IMR-90 (cell line): ENCODE results near the gene NHEJ1. TPM values are rescaled to one million over a fixed set of nuclear protein-coding genes. Genes with fewer than 3 reads are reported as not detected.

ENCODE experiments used
- ATAC-seq: fragments of 200-7000 bp; cut with Tn5 transposase; 2 replicates; pipeline ENCODE4 v1.9.1; 2020; ENCODE audit warnings: low read depth, mild to moderate bottlenecking, moderate library complexity
- BruUV-seq: library from RNA; stranded (reverse); fragments of 400-500 nt; replicated peaks from 2 replicates; lab custom pipeline; 2021; lab: Mats Ljungman, UMichigan
- CTCF ChIA-PET: fragments of 300-600 bp; formaldehyde crosslinking; extraction: SDS; loops from one replicate; lab custom pipeline; 2021; ENCODE audit warnings: antibody characterized with exemption; lab: Yijun Ruan, JAX
- POLR2A ChIA-PET: fragments of 300-600 bp; sonication (Branson Sonifier 250); formaldehyde crosslinking; loops from one replicate; lab custom pipeline; 2022; ENCODE audit warnings: antibody characterized with exemption; ENCODE audit not compliant: unreplicated experiment; lab: Charles Lee
- DNase-seq: peaks from one replicate; pipeline ENCODE4 v3.0.0; 2013
- H2AFZ ChIP-seq: replicated peaks from 2 replicates; pipeline ENCODE3; 2013; ENCODE audit warnings: low read length, mild to moderate bottlenecking; ENCODE audit not compliant: poor library complexity
- H2AK5ac ChIP-seq: 2 replicates; pipeline ENCODE4 v1.6.1; 2013; ENCODE audit warnings: low read depth, low read length, inconsistent platforms
- H2AK9ac ChIP-seq: replicated peaks from 2 replicates; pipeline ENCODE3; 2013; ENCODE audit warnings: mild to moderate bottlenecking, low read depth, low read length, moderate library complexity; ENCODE audit not compliant: poor library complexity
- H2BK120ac ChIP-seq: 2 replicates; pipeline ENCODE4 v1.6.1; 2013; ENCODE audit warnings: low read depth, low read length, inconsistent platforms
- H2BK15ac ChIP-seq: 3 replicates; pipeline ENCODE4 v1.6.1; 2013; ENCODE audit warnings: low read depth, low read length, inconsistent platforms
- H2BK20ac ChIP-seq: 2 replicates; pipeline ENCODE4 v1.6.1; 2013; ENCODE audit warnings: low read depth, mild to moderate bottlenecking, inconsistent platforms, low read length, moderate library complexity
- H2BK5ac ChIP-seq: 2 replicates; pipeline ENCODE4 v1.6.1; 2013; ENCODE audit warnings: mild to moderate bottlenecking, low read depth, low read length, inconsistent platforms; ENCODE audit not compliant: poor library complexity, severe bottlenecking
- H3K14ac ChIP-seq: replicated peaks from 2 replicates; pipeline ENCODE4 v1.6.1; 2013; ENCODE audit warnings: low read depth, low read length, inconsistent platforms
- H3K18ac ChIP-seq: 2 replicates; pipeline ENCODE4 v1.6.1; 2013; ENCODE audit warnings: low read depth, low read length, control low read depth
- H3K23ac ChIP-seq: 2 replicates; pipeline ENCODE4 v1.6.1; 2013; ENCODE audit warnings: low read depth, low read length, inconsistent platforms
- H3K27ac ChIP-seq: 2 replicates; pipeline ENCODE4 v1.5.1; 2013; ENCODE audit warnings: mild to moderate bottlenecking, control low read depth, low read length; ENCODE audit not compliant: insufficient read depth
- H3K27me3 ChIP-seq: 2 replicates; pipeline ENCODE4 v1.6.1; 2013; ENCODE audit warnings: low read length; ENCODE audit not compliant: control insufficient read depth, insufficient read depth
- H3K36me3 ChIP-seq: 2 replicates; pipeline ENCODE4 v1.6.1; 2013; ENCODE audit warnings: low read length, mixed read lengths; ENCODE audit not compliant: control insufficient read depth, insufficient read depth
- H3K4ac ChIP-seq: 2 replicates; pipeline ENCODE4 v1.6.1; 2013; ENCODE audit warnings: low read depth, low read length, inconsistent platforms
- H3K4me1 ChIP-seq: 2 replicates; pipeline ENCODE4 v1.6.1; 2013; ENCODE audit warnings: low read length, mixed read lengths; ENCODE audit not compliant: control insufficient read depth, insufficient read depth
- H3K4me2 ChIP-seq: 2 replicates; pipeline ENCODE4 v1.6.1; 2013; ENCODE audit warnings: low read depth, mild to moderate bottlenecking, control low read depth, low read length, moderate library complexity
- H3K4me3 ChIP-seq: 2 replicates; pipeline ENCODE4 v1.5.1; 2013; ENCODE audit warnings: low read depth, mild to moderate bottlenecking, control low read depth, low read length, moderate library complexity; ENCODE audit not compliant: insufficient read depth
- H3K56ac ChIP-seq: 2 replicates; pipeline ENCODE4 v1.6.1; 2013; ENCODE audit warnings: low read length, inconsistent platforms; ENCODE audit not compliant: insufficient read depth; ENCODE audit errors: extremely low read depth
- H3K79me1 ChIP-seq, 2 experiments: 2 replicates each; pipeline ENCODE4 v1.6.1; 2013; ENCODE audit warnings: low read length in 2 of 2, inconsistent platforms in 1 of 2, low read depth in 1 of 2
- H3K9ac ChIP-seq: 2 replicates; pipeline ENCODE4 v1.6.1; 2013; ENCODE audit warnings: low read depth, low read length, control low read depth
- H3K9me1 ChIP-seq: 2 replicates; pipeline ENCODE4 v1.6.1; 2013; ENCODE audit warnings: low read length, inconsistent platforms; ENCODE audit not compliant: insufficient read depth
- H3K9me3 ChIP-seq: 2 replicates; pipeline ENCODE4 v1.6.1; 2013; ENCODE audit warnings: low read length; ENCODE audit not compliant: control insufficient read depth, insufficient read depth
- H4K20me1 ChIP-seq: 2 replicates; pipeline ENCODE4 v1.6.1; 2013; ENCODE audit warnings: low read length, inconsistent platforms; ENCODE audit not compliant: insufficient read depth
- H4K5ac ChIP-seq: 2 replicates; pipeline ENCODE4 v1.6.1; 2013; ENCODE audit warnings: mild to moderate bottlenecking, low read depth, low read length, control low read depth
- H4K8ac ChIP-seq, 2 experiments: 2 replicates each; pipeline ENCODE4 v1.6.1; 2013; ENCODE audit warnings: low read depth in 2 of 2, low read length in 2 of 2, control low read depth in 1 of 2, inconsistent platforms in 1 of 2
- H4K91ac ChIP-seq: 2 replicates; pipeline ENCODE4 v1.6.1; 2013; ENCODE audit warnings: low read depth, low read length, inconsistent platforms; ENCODE audit not compliant: insufficient read depth
- BHLHE40 ChIP-seq: fragments of 150-350 bp; IDR thresholded peaks from 2 replicates; pipeline ENCODE4 v1.6.1; 2016; ENCODE audit warnings: mild to moderate bottlenecking, low read depth, low read length
- CEBPB ChIP-seq: IDR thresholded peaks from 2 replicates; pipeline ENCODE4 v1.6.1; 2012; ENCODE audit warnings: low read depth, low read length, improper control_type of control experiment
- CHD1 ChIP-seq: IDR thresholded peaks from 2 replicates; pipeline ENCODE4 v1.6.1; 2012; ENCODE audit warnings: low read depth, low read length, improper control_type of control experiment
- CTCF ChIP-seq: conservative IDR thresholded peaks from 2 replicates; pipeline ENCODE4 v1.5.1; 2012; ENCODE audit warnings: mild to moderate bottlenecking, low read depth, low read length, improper control_type of control experiment
- ELK1 ChIP-seq: fragments of 150-350 bp; IDR thresholded peaks from 2 replicates; pipeline ENCODE4 v1.6.1; 2016; ENCODE audit warnings: low read depth, mild to moderate bottlenecking, low read length, moderate library complexity, borderline replicate concordance
- FOS ChIP-seq: fragments of 150-350 bp; IDR thresholded peaks from 2 replicates; pipeline ENCODE4 v1.6.1; 2016; ENCODE audit warnings: low read depth, low read length
- MAFK ChIP-seq: IDR thresholded peaks from 2 replicates; pipeline ENCODE4 v1.6.1; 2012; ENCODE audit warnings: low read depth, low read length, improper control_type of control experiment
- MAZ ChIP-seq: IDR thresholded peaks from 2 replicates; pipeline ENCODE4 v1.6.1; 2012; ENCODE audit warnings: low read depth, mild to moderate bottlenecking, low read length, improper control_type of control experiment, moderate library complexity, borderline replicate concordance
- MXI1 ChIP-seq: IDR thresholded peaks from 2 replicates; pipeline ENCODE4 v1.6.1; 2012; ENCODE audit warnings: low read depth, mild to moderate bottlenecking, low read length, moderate library complexity, borderline replicate concordance
- NFE2L2 ChIP-seq: fragments of 150-350 bp; IDR thresholded peaks from 2 replicates; pipeline ENCODE4 v1.6.1; 2016; ENCODE audit warnings: low read depth, mild to moderate bottlenecking, low read length
- POLR2A ChIP-seq: IDR thresholded peaks from 2 replicates; pipeline ENCODE4 v1.6.1; 2012; ENCODE audit warnings: mild to moderate bottlenecking, low read depth, low read length
- RAD21 ChIP-seq: IDR thresholded peaks from 2 replicates; pipeline ENCODE4 v1.6.1; 2012; ENCODE audit warnings: low read length, improper control_type of control experiment
- RCOR1 ChIP-seq: IDR thresholded peaks from 2 replicates; pipeline ENCODE4 v1.6.1; 2012; ENCODE audit warnings: mild to moderate bottlenecking, low read length, improper control_type of control experiment; ENCODE audit not compliant: insufficient replicate concordance
- RFX5 ChIP-seq: IDR thresholded peaks from 2 replicates; pipeline ENCODE4 v1.8.0; 2012; ENCODE audit warnings: low read depth, mild to moderate bottlenecking, low read length, moderate library complexity
- SMC3 ChIP-seq: fragments of 150-350 bp; IDR thresholded peaks from 2 replicates; pipeline ENCODE4 v1.6.1; 2016; ENCODE audit warnings: low read depth, mild to moderate bottlenecking, antibody characterized with exemption, low read length, moderate library complexity
- USF2 ChIP-seq: fragments of 150-350 bp; IDR thresholded peaks from 2 replicates; pipeline ENCODE4 v1.6.1; 2017; ENCODE audit warnings: mild to moderate bottlenecking, antibody characterized with exemption, low read length, low read depth
- WGBS, 2 experiments: methylation state at CpG; one replicate each; pipeline versions ENCODE4 v1.1.5 to v1.1.7; 2013; ENCODE audit warnings: missing lambda C conversion rate in 2 of 2; ENCODE audit not compliant: insufficient read length in 1 of 2; ENCODE audit errors: extremely low coverage in 2 of 2; 5-methylcytosine and 5-hydroxymethylcytosine counted together
- dilution Hi-C: fragments of 300-500 bp; cut with HindIII; formaldehyde crosslinking; loops from one replicate; pipeline ENCODE4 v1.14.3; 2018; ENCODE audit warnings: low sequenced_read_pairs; ENCODE audit not compliant: unreplicated experiment
- in situ Hi-C: fragments of 300-500 bp; cut with MboI; formaldehyde crosslinking; loops from 3 replicates; pipeline ENCODE4 v1.14.3; 2019; ENCODE audit warnings: low sequenced_read_pairs, inconsistent platforms, mixed read lengths
- intact Hi-C: fragments of 100-400 bp; cut with micrococcal nuclease; formaldehyde crosslinking; loops from 2 replicates; pipeline ENCODE4 v1.10.0; 2022
- polyA plus RNA-seq, 3 experiments: library from polyadenylated mRNA; depleted of rRNA; stranded (reverse); fragments of >200 nt; gene quantifications; 2 replicates each; pipeline ENCODE4 v1.2.3, GENCODE V29; 2012; ENCODE audit warnings: low replicate concordance in 1 of 3
- total RNA-seq: library from RNA; depleted of rRNA; stranded (reverse); fragments of >200 nt; gene quantifications from 2 replicates; pipeline ENCODE4 v1.2.3, GENCODE V29; 2012

Gene NHEJ1
- total and polyA plus RNA-seq, 2 of the 4 experiments (the other 2 are of a cell fraction), result 12.5 to 23.1 TPM

- H3K36me3 ChIP-seq, result no peaks in the 10 kb centered on the region
- no peak overlapping the region for H3K9ac ChIP-seq
- H4K91ac ChIP-seq, result no peak overlapping the region
- no peak overlapping the region for H3K27ac ChIP-seq
- no peak overlapping the region for H3K4ac ChIP-seq
- no peak overlapping the region for H2BK20ac ChIP-seq
- H3K79me1 ChIP-seq, result no peaks in the 10 kb centered on the region
- no peak overlapping the region for H4K5ac ChIP-seq
- H3K9me1 ChIP-seq, result no peaks in the 10 kb centered on the region
- intact Hi-C loops, result no loop called here
- ATAC-seq, result no peak
- ChIA-PET CTCF (no interaction called here), POLR2A (no interaction called here)
- H3K4me3 ChIP-seq, result no peak overlapping the region
- H2BK15ac ChIP-seq, result no peak overlapping the region
- H2BK5ac ChIP-seq, result no peak overlapping the region
- in situ Hi-C loops, result no loop called here
- H3K4me1 ChIP-seq, result no peaks in the 10 kb centered on the region
- dilution Hi-C loops, result no loop called here
- no TSS peak for BruUV-seq
- no peak overlapping the region for H3K23ac ChIP-seq
- no peak overlapping the region for H2AK9ac ChIP-seq
- 83% methylated on average over 13 of the region's 23 CpGs; no CpG with 5 or more reads in 1 of the 2 experiments for WGBS, 2 experiments
- no peak overlapping the region for H2AFZ ChIP-seq
- H3K18ac ChIP-seq, result no peak overlapping the region
- no peak overlapping the region for H2BK120ac ChIP-seq
- no peak overlapping the region for H2AK5ac ChIP-seq
- no peak for TF ChIP-seq NFE2L2
- no peak for TF ChIP-seq CHD1
- TF ChIP-seq BHLHE40, result no peak
- TF ChIP-seq POLR2A, result no peak
- no peak for TF ChIP-seq MAZ
- no peak for TF ChIP-seq RAD21
- no peak for TF ChIP-seq USF2
- TF ChIP-seq FOS, result no peak
- no peak for TF ChIP-seq MXI1
- no peak for TF ChIP-seq RFX5
- no peak for TF ChIP-seq CEBPB
- TF ChIP-seq ELK1, result no peak
- TF ChIP-seq SMC3, result no peak
- TF ChIP-seq CTCF, result no peak
- TF ChIP-seq RCOR1, result no peak
- TF ChIP-seq MAFK, result no peak
- H4K20me1 ChIP-seq, result 0 out of 2 replicates have a peak, but pooled peaks cover 8% of the 10 kb centered on the region
- H3K4me2 ChIP-seq, result no peak overlapping the region
- H3K27me3 ChIP-seq, result peaks cover 36% of the 10 kb centered on the region
- H3K14ac ChIP-seq, result no peak overlapping the region
- no peak overlapping the region for H4K8ac ChIP-seq
- no peak for DNase-seq
- no peak overlapping the region for H3K56ac ChIP-seq
- no peaks in the 10 kb centered on the region for H3K9me3 ChIP-seq
Measured at GRCh38 chr2:219032051-219032745, 128.4 kb downstream of the NHEJ1 start.
